Left ventricle myocardium superior (tissue), 1 donor: ENCODE measurements around the gene NARS2. TPM values are rescaled to one million over a fixed set of nuclear protein-coding genes. Genes with fewer than 3 reads are reported as not detected.
"Not testable (repeated sequence)": the region's sequence is repeated elsewhere in the genome, so short reads cannot be mapped to it uniquely, and the experiment has no call there.

Experiments
- ATAC-seq: fragments of 200-7000 bp; cut with Tn5 transposase; one replicate; pipeline ENCODE4 v1.9.1; 2020; ENCODE audit warnings: mild to moderate bottlenecking, moderate library complexity
- DNase-seq: peaks from one replicate; pipeline ENCODE4 v3.0.0-alpha.2; 2020
- intact Hi-C: fragments of 100-400 bp; cut with micrococcal nuclease; formaldehyde crosslinking; loops from one replicate; pipeline ENCODE4 v1.11.0; 2022
- total RNA-seq: library from RNA; stranded (reverse); fragmentation: NEBNext Ultra II Directional; extraction: Animal tissue kit (Norgen Biotek cat#: 25700); gene quantifications from one replicate; pipeline ENCODE4 v1.2.1, GENCODE V29; 2021
- donor health status: DM: no; HTN: yes; CAD: no; lungs with severe emphysema.

Gene NARS2
- total RNA-seq, 1 donor from 2014 or later, result 16.2 TPM

DNA sequence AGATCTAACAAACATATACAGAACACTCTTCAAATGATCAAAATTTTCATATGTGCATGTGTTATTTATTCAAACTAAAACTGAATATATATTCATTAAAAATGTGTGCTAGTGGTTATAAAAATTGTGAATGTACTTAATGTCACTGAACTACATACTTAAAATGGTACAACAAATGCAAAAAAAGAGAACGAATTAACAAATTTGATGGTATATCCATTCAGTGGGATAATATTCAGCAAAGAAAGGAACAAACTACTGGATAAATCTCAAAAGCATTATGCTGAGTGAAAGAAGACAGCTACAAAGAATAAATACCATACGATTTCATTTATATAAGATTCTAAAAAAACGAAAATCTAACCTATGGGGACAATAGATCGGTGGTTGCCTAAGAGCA is 64.1 kb downstream of the NARS2 start:
- DNase-seq, result no peak
- no peak for ATAC-seq
- intact Hi-C loops, result no loop called here

DNA sequence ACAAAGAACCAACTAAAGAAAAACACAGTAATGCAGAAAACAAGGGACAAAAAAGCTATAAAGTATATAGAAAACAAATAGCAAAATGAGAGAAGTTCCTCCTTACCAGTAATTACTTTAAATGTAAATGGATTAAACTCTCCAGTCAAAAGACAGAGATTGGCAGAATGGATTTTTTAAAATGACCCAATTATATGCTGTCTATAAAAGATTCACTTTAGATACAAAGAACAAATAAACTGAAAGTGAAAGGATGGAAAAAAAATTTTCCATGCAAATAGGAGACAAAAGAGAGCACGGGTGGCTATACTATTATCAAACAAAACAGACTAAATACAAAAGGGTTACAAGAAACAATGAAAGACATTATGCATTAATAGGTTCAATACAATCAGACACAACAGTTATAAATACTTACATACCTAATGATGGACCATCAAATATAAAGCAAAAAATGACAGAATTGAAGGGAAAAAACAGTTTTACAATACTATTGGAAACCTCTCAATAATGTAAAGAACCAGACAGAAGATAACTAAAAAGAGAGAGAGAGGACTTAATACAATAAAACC is 64.6 kb downstream of the NARS2 start:
- DNase-seq, result no peak
- intact Hi-C loops, result no loop called here
- ATAC-seq, result no peak

DNA sequence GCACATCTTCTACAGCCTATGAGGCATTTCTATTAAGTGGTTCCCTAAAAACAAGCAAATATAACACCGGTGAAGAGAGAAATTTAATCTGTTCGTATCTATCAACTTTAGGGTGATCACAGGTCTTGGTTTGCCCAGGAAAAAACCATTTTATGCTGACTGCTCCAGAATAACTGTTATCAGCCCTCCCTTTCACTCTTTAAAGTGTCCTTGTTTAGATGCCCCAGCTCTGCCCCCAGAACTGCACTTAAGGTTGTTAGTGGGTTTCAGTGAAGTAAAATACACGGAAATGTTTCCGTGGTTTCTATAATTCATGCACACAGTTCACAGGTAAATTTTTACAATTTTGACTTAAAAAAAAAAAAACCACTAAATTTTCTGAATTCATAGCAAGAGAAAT is 70.0 kb downstream of the NARS2 start:
- ATAC-seq (no peak), DNase-seq (no peak)
- intact Hi-C loops, result no loop called here

DNA sequence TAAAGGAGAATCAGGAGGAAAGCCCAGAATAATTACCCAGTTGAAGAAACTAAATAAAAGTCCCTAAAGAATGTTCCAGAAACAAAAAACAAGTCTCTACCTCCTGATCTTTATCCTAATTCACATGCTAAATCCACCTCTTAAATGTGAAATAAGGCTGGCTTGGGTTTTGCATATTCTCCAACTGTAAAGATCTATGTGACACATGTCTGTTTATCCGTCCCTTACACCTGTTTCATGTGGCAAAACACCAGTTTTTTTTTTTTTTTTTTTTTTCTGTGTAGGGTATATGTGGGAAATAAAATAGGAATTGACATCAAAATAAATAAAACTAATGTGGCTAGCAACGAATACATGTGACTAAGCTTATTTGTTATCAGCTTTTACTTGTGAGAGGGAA is 70.5 kb downstream of the NARS2 start:
- DNase-seq (no peak), ATAC-seq (no peak)
- intact Hi-C loops, result no loop called here

DNA sequence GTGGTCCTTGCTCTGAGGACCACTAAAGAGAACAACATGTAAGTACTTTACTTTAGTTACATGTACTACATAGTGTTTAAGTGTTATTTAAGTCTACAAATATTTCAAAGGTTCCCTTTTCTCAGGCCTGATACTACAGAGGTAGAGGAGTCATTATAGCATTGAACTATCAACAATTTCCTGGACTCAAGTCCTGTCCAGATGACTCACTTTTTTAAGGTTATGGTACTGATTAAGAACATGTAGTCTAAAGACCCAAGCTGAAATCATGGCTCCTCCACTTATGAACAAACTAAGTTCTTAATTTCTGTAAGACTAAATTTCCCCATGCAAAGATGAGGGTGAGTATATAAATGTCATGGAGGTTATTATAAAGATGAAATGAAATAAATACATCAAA is 74.7 kb downstream of the NARS2 start:
- DNase-seq (no peak), ATAC-seq (no peak)
- intact Hi-C loops, result no loop called here

DNA sequence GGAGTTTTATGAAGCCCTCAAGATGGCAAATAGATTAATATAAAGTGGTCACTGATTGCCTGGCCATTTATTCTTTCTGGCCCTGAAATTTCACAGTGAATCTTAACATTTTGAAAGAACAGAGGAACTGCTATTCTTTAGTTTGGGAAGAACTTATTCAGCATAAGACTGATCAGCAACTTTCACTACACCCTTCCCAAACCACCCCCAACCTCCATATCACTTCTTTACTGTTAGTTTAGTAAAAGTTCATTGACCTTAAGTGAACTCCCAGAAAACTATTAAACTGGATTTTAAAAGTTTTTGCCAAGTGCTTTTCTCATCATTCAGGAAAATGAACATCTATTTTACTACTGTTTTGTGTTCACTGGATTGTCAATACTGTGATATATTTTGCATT is 77.4 kb downstream of the NARS2 start:
- ATAC-seq (no peak), DNase-seq (no peak)
- intact Hi-C loops, result no loop called here

DNA sequence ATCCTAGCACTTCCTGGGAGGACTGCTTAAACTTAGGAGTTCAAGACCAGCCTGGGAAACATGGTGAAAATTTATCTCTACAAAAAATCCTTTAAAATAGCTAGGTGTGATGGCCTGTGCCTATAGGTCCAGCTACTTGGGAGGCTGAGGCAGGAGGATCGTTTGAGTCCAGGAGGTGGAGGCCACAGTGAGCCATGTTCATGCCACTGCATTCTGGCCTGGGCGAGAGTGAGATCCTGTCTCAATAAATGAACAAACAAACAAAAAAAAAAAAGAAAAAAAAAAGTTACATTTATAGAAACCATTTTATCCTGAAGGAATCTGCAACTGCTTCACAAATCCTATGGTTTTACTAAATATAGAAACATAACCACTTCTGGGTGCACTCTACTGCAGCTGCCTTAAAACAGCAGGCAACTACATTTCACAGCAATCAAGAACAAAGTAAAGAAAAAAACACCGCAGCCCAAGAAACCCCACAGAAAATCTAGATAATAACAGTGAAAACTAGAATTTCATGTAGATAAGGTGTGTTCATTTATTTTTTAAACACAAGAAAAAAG is 81.2 kb downstream of the NARS2 start:
- no peak for DNase-seq
- no peak for ATAC-seq
- intact Hi-C loops, result no loop called here

DNA sequence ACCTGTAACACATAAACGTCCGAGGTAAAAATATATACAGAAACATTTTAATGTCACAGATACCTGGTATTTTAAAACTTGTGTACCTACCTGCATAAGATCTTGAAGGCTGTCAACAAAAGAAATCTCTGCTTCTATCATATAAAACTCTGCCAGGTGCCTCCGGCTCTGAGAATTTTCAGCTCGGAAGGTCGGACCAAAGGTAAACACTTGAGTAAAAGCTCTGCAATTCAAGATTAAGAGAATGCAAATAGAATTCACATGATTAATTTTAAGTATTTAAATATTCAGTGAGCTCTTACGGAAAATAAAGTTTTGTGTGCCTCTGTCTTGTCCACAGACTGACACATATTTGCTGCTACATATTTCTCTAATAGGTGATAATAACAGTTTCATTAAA is 81.7 kb downstream of the NARS2 start:
- no peak for DNase-seq
- ATAC-seq, result no peak
- intact Hi-C loops, result no loop called here

DNA sequence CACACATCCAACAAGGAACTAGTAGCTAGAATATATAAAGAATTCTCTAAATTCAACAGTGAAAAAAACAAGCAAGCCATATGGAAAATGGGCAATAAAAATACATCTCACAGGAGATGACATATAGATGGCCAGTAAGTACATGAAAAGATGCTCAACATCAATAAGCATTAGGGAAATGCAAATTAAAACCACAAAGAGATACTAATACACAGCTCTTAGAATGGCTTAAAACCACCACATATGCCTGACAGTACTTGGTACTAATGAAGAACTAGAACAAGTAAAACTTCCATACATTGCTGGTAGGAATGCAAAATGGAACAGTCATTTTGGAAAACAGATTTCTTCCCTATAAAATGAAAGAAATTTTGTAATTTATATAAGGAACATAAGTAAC is 85.5 kb downstream of the NARS2 start:
- intact Hi-C loops, result no loop called here
- no peak for ATAC-seq
- DNase-seq, result no peak

DNA sequence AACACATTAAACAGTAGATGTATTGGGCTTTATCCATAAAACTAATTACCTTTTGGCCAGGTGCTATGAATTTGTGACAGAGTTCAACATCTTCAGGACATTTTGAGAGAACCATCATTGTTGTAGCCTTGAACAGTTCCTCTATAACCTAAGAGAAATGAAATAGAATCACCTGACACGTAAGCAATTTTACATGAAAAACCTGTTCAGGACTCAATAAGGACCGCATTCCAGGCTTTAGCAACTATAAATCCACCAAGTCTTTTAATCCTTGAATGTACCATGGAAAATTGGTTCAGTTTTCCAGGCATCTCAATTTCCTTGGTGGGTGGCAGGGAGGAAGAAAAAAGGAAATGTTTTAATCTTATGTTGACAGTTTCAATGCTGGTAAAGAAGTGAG is 96.1 kb downstream of the NARS2 start:
- intact Hi-C loops, result no loop called here
- no peak for DNase-seq
- ATAC-seq, result no peak

DNA sequence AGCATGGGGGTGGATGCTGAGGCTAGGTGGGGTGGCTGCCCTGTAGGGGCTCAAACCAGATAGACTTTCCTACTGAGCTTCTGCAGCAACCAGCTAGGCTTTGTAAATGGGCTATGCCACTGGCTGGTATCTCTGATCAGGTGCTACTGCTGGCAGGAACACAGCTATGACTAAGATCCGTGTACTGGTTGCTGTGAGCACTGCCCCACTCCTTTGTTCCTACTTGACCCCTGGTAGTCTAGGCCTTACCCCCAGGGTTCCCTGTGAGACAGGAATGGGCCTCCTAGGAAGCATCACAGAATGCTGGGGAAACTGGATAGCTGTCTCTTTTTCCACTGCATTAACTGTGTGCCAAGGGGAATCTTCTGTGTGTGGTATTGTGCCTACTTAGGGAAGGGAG is 98.6 kb downstream of the NARS2 start:
- intact Hi-C loops, result no loop called here
- DNase-seq (no peak), ATAC-seq (peak; percentile 68)

DNA sequence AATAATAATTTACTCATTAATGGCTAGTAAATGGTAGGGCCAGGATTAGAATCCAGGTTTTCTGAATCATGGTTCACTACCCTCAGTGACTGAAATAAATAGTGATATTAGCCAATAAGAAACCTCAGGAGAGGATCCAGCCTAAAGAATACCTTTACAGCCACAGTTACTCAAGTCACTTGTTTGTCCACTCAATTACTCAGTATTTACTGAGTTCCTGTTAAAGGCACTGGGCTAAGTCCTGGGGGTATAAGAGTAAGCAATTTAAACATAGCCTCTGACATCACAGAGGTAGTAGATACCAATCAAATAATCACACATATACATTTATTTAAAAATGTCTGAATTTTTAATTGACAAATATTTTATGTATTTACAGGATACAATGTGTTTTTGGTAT is 100.2 kb downstream of the NARS2 start:
- intact Hi-C loops, result no loop called here
- DNase-seq (no peak), ATAC-seq (no peak)

DNA sequence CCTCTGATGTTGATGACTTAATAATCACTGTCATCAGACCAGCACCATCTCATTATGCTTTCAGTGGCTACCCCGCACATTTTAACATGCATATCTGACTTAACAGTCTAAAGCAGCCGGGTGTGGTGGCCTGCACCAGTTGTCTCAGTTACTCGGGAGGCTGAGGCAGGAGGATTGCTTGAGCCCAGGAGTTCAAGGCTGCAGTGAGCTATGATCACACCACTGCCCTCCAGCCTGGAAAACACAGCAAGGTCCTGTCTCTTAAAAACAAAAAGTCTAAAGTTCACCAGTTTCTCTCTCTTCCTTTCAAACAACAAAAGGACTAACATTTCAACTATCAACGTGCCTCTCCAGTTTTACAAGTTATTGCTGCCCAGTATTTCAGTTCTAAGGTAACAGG is 101.8 kb downstream of the NARS2 start:
- no peak for ATAC-seq
- no peak for DNase-seq
- intact Hi-C loops, result no loop called here

DNA sequence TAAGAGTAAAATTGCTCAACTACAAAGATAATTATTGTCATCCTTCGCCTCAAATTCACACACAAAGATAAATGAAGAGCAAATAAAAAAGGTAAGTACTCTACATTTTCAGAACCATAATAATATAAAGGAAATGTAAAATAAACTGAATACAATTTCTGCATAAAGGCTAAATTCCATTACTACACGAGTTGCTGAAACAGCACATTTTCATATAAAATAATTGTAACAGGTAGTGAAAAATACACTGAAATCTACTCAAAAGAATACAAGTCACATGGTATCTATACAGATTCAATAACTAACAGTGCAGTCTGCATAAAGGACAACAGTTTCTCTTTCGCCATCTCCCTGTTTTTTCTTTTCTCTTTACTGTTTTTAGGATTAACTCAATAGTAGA is 102.3 kb downstream of the NARS2 start:
- no peak for ATAC-seq
- DNase-seq, result no peak
- intact Hi-C loops, result no loop called here

DNA sequence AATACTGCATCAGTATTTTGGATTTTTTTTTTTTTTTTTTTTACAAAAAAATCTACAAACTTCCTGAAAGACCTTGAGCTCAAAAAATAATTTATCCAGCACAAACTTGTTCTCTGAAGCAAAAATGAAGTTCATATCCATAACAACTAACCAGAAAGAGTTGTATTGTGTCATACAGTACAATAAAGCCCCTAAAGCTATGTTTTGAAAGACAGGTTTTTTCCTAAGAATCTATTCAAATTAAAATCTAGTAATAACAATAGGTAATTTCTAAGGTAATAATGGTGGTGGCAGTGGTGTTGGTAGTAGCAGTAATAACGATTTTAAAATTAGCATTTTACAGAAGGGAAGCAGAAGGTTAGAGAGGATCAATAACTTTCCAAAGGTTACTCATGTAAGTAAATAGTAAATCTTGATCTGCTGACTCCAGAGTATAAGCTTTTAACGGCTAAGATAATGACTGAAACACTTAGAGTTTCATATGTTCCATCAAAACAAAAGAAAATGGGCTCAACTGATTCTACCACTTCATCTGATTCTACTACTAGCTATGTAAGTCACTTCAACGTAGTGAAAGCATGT is 103.7 kb downstream of the NARS2 start:
- ATAC-seq, result no peak
- intact Hi-C loops, result no loop called here
- DNase-seq, result no peak

DNA sequence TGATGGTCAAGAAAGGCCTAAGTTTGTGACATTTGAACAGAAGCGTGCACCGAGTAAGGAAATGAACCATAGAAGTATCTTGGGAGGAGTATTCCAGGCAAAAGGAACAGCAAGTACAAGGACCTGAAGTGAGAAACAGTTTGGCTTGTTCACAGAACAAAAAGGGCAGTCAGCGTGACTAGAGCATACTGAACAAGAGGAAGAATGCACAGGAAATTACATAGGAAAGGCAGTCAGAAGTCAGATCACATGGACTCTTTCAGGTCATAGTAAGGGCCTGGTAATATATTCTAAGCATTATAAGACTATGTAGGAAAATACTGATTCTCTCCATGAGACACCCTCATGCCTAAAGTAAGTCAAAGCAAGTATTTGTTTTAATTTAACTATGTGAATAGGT is 104.8 kb downstream of the NARS2 start:
- no peak for DNase-seq
- intact Hi-C loops, result no loop called here
- ATAC-seq, result no peak

DNA sequence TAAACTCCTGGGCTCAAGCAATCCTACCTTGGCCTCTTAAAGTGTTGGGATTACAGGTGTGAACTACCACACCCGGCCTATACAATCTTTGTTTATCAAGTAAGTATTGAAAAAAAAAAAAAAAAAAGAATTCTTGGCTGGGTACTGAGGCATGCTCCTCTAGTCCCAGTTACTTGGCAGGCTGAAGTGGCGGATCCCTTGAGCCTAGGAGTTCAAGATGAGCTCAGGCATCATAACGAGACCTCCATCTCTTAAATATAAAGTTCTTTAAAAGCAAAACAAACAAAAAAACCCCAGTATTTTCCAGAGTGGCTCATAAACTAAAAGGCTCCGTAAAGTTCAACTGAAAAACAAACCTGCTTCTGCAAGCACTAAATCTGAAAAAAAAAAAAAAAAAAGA is 106.7 kb downstream of the NARS2 start:
- intact Hi-C loops, result no loop called here
- DNase-seq (no peak), ATAC-seq (no peak)

DNA sequence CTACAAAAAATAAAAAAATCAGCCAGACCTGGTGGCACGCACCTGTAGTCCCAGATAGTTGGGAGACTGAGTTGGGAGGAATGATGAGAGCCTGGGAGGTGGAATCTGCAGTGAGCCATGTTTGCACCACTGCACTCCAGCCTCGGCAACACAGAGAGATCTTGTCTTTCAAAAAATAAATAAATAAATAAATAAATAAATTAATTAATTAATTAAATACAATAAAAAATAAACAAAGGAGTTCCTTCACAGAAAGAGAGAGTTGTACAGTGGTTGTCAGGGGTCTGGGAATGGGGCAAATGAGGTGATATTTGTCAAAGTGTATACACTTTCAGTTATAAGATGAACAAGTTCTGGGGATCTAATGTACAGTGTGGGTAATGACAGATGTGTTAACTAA is 107.3 kb downstream of the NARS2 start:
- intact Hi-C loops, result no loop called here
- DNase-seq, result no peak
- no peak for ATAC-seq

DNA sequence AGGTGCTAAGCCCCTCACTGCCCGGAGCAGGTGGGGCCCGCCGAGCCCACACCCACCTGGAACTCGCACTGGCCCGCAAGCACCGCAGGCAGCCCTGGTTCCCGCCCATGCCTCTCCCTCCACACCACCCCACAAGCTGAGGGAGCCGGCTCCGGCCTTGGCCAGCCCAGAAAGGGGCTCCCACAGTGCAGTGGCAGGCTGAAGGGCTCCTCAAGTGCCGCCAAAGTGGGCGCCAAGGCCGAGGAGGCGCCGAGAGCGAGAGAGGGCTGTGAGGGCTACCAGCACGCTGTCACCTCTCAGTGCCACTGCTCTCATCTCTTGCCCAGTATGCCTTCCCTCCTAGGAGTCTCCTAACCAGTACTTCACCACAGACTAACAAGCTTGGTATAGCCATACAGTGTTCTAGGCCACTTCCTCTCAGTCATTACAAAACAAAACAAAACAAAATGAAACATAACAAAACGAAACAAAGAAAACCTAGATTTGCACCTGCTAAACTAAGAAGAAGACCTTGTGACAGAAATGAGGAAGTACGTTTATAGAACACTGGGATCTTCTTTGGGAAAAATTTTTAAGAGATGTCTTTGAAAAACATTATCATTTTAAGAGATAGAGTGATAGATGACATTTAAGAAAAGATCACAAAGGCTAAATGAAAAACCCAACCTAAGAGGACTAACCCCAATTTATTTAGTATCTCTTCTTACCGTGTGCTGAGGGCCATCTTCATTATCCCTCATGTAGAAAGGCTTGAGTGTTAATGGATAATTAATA is 109.3 kb downstream of the NARS2 start:
- no peak for ATAC-seq
- DNase-seq, result no peak

DNA sequence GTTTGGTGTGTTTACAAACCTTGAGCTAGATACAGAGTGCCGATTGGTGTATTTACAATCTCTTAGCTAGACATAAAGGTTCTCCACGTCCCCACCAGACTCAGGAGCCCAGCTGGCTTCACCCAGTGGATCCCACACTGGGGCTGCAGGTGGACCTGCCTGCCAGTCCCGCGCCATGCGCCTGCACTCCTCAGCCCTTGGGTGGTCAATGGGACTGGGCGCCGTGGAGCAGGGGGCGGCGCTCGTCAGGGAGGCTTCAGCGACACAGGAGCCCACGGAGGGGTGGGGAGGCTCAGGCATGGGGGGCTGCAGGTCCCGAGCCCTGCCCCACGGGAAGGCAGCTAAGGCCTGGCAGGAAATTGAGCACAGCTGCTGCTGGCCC is 109.9 kb downstream of the NARS2 start:
- DNase-seq, intact Hi-C loops, ATAC-seq: not testable (repeated sequence)

More for the DNA sequence above, 109.3 kb downstream of the NARS2 start:
- intact Hi-C loops, result no loop called here

DNA sequence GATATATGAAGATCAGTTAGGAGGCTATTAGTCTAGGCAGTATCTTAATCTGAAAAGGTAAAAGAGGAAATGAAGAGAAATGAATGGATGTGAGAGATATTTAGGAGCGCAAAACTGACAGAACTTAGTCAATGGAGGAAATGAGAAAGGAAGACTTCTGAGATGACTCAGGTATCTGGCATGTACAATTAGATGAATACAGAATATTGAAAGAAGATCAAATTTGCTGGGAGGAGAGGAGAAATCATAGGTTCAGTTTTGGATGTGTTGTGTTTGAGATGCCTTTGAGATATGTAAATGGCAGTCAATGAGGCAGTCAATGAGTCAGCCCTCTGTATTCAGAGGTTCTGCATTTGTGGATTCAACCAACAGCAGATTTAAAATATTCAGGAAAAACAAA is 114.2 kb downstream of the NARS2 start:
- no peak for ATAC-seq
- intact Hi-C loops, result no loop called here

More for the DNA sequence above, 114.2 kb downstream of the NARS2 start:
- no peak for DNase-seq
